NCI-H446 (cell line): Measurements from ENCODE around the gene QSOX2.
"Not testable (repeated sequence)": the region's sequence is repeated elsewhere in the genome, so short reads cannot be mapped to it uniquely, and the experiment has no call there.

Experiments used
- DNase-seq, 2 experiments: peaks; one replicate each; lab custom pipeline; 2025; lab: John Stamatoyannopoulos, UW

QSOX2 gene

DNA sequence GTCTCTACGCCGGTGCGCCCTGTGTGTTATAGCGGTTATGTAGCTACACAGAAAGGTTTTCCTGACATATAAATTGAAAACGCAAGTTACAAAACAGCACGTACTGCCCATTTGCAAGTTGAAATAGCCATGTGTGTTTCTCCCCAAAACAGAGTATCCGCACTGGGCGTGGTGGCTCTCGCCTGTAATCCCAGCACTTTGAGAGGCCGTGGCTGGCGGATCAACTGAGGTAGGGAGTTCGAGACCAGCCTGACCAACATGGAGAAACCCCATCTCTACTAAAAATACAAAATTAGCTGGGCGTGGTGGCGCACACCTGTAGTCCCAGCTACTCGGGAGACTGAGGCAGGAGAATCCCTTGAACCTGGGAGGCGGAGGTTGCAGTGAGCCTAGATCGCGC is 21.0 kb upstream of the QSOX2 start:
- DNase-seq: not testable (repeated sequence)

- no peak for DNase-seq
Measured at GRCh38 chr9:136265561-136266355, 20.1 kb upstream of the QSOX2 start.

GRCh38 chr9:136264441-136265405 is 19.1 kb upstream of the QSOX2 start:
- no peak for DNase-seq

GRCh38 chr9:136264031-136264430 is 18.4 kb upstream of the QSOX2 start:
- DNase-seq: no peak

DNA sequence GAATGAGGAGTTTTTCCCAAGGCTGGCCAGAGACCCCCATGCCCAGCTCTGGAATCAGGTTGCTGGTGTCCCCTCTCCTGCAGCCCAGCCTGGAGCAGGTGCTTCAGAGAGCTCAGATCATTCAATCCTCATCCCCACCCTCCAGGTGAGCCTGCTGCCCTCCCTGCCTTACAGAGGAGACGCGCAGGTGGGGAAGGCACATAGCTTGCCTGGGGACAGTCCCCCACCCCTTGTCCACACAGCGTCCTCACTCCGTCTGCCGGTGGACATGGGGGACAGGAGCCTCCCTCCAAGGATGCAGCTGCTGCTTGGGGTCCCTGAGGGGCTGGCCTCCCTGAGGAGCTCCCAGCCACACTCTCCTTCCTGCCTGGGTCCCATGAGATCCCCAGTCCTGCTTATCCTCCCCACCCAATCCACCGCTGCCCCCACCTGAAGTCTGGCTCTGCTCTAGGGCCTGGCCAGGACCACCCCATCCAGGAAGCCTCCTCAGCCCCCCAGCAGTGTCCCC is 17.1 kb upstream of the QSOX2 start:
- DNase-seq: no peak

GRCh38 chr9:136261686-136262430 is 16.2 kb upstream of the QSOX2 start:
- DNase-seq: no peak

DNA sequence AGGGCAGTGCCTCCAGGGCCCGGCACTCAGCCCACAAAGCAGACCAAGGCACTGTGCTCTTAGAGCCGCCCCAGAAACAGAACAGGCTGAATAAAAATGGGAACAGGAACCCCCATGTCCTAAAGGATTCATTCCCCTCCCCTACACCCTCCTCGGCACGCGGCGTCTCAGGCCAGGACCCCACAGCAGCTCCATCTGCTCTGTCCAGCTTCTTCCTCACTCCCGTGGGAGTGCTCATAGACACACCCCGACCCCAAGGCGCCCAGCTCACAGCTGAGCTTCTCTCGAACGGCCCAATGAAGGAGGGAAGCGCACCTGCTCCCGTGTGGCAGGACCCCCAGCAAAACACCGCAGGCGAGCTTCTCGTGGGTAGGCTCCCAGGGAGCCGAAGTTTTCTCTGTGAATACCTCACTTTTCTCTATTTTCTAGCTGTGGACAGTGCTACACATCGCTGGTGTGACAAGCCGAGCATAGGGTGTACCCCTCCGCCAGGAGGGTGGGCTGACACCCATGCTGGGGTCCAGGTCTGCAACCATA is 15.4 kb upstream of the QSOX2 start:
- no peak for DNase-seq

DNA sequence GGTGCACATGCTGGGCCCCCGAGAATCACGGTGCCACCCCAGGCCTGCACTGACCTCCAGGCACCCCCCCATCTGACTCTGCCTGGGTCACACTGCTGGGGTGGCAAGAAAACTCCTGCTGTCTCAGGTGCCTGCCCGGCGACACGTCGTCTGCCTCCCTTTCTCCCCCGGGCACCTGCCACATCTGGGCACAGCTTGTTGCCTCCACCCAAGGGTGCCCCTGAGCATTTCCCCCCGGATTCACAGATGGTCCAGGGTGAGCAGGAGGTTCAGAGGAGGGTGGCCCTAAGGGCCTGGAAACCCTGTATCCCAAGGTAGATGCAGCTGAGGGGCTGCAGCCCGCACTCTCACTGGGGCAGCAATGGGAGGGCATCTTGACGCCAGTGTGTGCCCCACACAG is 14.9 kb upstream of the QSOX2 start:
- no peak for DNase-seq

- no peak for DNase-seq
Measured at GRCh38 chr9:136259836-136260235, 14.2 kb upstream of the QSOX2 start.

GRCh38 chr9:136259517-136259813 is 13.9 kb upstream of the QSOX2 start:
- DNase-seq: no peak

- no peak for DNase-seq
Measured at GRCh38 chr9:136258786-136259516, 13.3 kb upstream of the QSOX2 start.

GRCh38 chr9:136258299-136258625 is 12.7 kb upstream of the QSOX2 start:
- no peak for DNase-seq

GRCh38 chr9:136257381-136258298 is 12.0 kb upstream of the QSOX2 start:
- no peak for DNase-seq

- DNase-seq: no peak
Measured at GRCh38 chr9:136255896-136256890, 10.6 kb upstream of the QSOX2 start.

DNA sequence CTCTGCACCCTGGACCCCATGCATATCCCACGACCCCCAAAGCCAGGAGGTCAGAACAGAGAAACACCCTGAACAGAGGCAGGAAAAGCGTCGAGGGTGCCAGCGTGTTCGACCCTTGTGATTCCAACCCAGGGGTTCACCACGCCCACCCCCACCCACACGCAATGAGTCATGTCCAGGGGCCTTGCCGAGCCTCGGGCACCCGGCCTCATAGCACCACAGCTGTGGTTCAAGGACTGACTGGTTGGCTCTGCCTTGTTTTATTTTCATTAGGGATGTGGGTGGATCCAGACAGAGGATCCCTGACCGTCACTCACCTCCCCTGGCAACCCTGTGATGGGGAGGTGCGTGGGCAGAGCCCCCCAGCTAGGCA is 9.5 kb upstream of the QSOX2 start:
- no peak for DNase-seq

DNA sequence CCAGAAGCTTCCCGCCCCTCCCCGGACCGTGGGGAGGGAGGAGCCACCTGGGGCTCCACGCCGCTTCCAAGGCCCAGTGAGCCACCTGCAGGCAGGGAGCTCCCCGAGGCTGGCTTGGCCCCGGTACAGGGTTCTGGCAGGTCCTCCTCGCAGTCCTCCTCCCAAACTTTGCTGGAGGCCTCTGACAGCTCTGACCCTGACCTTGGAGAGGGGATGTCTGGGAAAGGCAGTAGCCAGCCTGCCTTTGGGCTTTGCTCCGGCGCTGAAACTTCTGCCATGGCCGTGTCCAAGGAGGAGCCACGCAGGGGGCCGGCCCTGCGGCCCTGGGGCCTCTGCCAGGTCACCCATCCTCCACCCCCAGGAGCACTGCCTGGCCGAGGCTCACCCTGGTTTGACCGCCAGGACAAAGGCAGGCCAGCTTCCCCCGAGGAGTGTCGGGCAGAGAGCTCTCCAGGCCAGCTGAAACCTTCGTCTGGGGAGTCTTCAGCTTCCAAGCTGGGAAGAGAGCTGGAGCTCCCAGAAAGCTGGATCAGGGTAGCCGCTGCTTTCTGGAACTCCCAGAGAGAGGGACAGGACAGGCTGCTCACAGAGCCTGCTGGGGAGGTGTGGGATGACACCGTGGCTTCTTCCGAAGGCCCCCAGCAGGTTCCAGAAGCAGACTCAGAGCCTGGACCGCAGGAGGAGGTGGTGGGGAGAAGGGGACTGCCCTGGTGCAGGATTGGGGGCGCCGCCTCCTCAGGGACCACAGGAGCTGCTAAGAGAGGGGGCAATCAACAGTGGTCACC is 9.0 kb upstream of the QSOX2 start:
- no peak for DNase-seq

DNA sequence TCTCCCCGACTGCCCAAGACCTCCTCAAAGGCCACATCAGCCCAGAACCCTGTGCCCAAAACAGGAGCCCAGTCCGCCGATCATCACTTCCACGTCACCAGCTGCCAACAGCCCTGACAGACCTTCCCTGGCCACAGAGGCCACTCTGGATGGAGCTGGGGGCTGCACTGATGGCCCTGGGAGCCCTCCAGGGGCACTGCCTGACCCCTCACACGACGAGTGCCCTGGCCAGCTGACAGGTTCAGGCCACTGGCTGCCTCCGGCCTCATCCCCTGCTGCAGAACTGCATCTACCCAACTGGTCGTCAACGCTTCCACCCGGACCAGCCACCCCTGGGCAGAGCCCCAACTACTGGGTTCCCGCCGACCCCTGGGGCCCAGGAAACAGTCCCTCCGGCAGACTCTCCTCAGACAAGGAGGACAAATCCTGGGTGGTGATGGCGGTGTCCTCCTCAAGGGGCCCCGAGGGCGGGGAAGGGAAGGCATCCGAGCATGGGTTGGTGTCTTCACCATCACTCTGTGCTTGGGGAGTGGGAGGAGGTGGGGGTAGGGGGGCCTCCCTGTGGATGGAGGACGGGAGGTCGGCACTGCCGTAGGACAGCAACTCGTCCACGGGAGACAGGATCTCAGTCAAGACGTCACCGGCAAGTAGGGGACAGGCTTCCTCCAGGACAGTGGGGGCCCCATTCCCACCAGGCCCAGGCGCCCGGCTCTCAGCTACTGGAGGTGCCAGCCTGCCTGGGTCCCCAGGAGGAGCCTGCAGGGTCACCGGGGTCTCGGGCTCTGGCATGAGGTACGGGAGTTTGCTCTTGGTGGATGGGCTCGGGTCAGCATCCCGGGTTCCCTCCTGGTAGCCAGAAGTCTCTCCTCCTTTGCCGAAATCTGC is 7.9 kb upstream of the QSOX2 start:
- DNase-seq: no peak
